GM21737 (cell line): ENCODE results near the gene ZBTB22.
"Not testable (repeated sequence)": the region's sequence is repeated elsewhere in the genome, so short reads cannot be mapped to it uniquely, and the experiment has no call there.

Experiments used
- ATAC-seq: cut with Tn5 transposase; IDR thresholded peaks from one replicate; pipeline ENCODE4 v1.9.1; 2021; ENCODE audit warnings: mild to moderate bottlenecking, moderate library complexity; ENCODE audit not compliant: unreplicated experiment

ZBTB22 gene

DNA sequence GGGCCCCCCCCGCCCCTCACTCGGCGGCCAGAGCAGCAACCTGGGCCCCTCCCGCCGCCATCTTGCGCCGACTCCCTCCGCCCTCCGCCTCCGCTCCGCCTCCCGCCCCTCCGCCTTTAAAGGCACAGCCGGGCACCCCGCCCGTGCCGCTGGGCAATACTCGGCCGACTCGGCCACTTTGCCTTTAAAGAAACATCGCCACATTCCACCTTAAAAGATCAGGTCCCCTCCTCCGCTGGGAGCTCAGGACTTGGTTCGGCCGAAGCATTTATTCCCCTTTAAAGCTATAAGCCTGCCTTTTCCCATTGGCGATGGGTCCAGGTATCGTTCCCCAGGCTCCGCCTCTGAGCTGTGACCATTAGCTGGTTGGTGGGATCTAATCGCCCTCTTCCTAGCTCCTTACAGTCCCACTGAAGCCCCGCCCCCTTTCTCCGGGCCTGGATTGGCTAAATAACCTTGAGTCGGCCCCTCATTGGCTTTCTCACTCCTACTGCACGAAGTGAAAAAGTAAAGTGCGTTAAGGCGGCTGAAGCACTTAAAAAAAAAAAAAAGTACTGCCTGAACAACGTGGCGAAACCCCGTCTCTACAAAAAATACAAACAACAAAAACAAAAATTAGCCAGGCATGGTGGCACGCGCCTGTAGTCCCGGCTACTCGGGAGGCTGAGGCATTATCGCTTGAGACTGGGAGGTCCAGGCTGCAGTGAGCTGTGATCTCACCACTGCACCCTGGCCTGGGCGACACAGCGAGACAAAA lies at the start of gene ZBTB22:
Gene ZBTB22 (minus strand): TSS at position 76 of the 757 bp plus-strand sequence. CDS start 828 bp downstream, outside the sequence.
- ATAC-seq, result peak; percentile 43

GRCh38 chr6:33367009-33367714 lies 49.6 kb upstream of the ZBTB22 start:
- no peak for ATAC-seq

GRCh38 chr6:33365206-33365971 lies 47.8 kb upstream of the ZBTB22 start:
- ATAC-seq, result not testable (repeated sequence)

DNA sequence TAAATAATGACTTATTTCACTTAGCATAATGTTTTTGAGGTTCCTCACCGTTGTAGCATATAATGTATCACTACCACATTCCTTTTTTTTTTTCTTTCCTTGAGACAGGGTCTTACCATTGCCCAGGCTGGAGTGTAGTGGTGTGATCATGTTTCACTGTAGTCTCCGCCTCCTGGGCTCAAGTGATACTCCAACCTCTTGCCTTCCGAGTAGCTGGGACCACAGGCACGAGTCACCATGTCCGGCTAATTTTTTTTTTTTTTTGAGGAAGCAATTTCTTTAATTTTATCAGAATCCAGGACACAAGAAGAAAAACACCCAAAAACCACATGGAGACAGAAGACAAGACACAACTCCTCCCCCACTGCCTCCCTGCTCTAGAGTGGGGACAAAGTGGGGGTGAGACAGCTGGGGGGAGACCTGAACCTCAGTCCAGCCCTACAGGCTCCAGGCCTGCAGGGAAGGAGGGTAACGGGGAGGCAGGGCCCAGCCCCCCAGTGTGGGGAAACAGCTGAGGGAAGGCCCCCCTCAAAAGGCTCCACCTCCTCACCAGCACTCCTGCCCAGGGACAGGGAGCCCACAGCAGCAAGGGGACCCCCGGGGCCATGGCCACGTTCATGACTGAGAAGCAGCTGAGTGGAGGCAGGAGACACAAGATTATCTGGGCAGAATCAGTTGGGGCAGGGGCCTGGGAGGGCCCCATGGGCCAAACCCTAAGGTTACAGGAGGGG lies 47.1 kb upstream of the ZBTB22 start:
- ATAC-seq, result not testable (repeated sequence)

DNA sequence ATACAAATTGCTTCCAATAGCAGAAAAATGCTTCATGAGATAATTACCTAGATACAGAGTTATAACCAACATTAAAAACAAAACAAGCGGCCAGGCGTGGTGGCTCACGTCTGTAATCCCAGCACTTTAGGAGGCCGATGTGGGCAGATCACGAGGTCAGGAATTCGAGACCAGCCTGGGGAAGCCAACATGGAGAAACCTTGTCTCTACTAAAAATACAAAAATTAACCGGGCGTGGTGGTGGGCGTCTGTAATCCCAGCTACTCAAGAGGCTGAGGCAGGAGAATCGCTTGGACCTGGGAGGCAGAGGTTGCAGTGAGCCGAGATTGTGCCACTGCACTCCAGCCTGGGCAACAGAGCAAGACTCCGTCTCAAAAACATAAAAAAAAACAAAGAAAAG lies 45.9 kb upstream of the ZBTB22 start:
- ATAC-seq, result not testable (repeated sequence)

- ATAC-seq, result no peak
Observed at GRCh38 chr6:33359331-33359730, 41.8 kb upstream of the ZBTB22 start.

GRCh38 chr6:33357160-33357871 lies 39.8 kb upstream of the ZBTB22 start:
- not testable (repeated sequence) for ATAC-seq

- no peak for ATAC-seq
Observed at GRCh38 chr6:33356295-33356694, 38.8 kb upstream of the ZBTB22 start.

DNA sequence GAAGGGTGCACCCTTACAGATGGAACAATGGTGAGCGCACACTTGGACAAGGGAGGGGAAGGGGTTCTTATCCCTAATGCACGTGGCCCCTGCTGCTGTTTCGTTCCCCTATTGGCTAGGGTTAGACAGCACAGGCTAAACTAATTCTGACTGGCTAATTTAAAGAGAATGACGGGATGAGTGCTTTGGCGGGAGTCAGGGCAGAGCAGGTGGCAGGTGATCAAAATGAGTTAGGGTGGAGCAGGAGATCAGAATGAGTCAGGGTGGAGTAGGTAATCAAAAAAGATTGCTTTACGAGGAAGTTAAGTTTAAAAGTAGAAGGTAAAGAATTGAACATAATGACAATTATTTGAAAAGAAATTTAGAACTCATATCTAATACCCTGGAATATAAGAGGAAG lies 38.3 kb upstream of the ZBTB22 start:
- ATAC-seq, result not testable (repeated sequence)

DNA sequence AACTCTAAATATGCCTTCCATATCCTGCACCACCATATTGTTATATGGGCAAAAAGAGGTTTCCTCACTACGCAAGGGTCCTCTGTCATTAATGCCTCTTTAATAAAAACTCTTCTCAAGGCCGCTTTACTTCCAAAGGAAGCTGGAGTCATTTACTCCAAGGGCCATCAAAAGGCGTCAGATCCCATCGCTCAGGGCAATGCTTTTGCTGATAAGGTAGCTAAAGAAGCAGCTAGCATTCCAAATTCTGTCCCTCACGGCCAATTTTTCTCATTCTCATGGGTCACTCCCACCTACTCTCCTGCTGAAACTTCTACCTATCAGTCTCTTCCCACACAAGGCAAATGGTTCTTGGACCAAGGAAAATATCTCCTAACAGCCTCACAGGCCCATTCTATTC lies 30.3 kb upstream of the ZBTB22 start:
- no peak for ATAC-seq

- not testable (repeated sequence) for ATAC-seq
Observed at GRCh38 chr6:33346972-33347371, 29.4 kb upstream of the ZBTB22 start.

DNA sequence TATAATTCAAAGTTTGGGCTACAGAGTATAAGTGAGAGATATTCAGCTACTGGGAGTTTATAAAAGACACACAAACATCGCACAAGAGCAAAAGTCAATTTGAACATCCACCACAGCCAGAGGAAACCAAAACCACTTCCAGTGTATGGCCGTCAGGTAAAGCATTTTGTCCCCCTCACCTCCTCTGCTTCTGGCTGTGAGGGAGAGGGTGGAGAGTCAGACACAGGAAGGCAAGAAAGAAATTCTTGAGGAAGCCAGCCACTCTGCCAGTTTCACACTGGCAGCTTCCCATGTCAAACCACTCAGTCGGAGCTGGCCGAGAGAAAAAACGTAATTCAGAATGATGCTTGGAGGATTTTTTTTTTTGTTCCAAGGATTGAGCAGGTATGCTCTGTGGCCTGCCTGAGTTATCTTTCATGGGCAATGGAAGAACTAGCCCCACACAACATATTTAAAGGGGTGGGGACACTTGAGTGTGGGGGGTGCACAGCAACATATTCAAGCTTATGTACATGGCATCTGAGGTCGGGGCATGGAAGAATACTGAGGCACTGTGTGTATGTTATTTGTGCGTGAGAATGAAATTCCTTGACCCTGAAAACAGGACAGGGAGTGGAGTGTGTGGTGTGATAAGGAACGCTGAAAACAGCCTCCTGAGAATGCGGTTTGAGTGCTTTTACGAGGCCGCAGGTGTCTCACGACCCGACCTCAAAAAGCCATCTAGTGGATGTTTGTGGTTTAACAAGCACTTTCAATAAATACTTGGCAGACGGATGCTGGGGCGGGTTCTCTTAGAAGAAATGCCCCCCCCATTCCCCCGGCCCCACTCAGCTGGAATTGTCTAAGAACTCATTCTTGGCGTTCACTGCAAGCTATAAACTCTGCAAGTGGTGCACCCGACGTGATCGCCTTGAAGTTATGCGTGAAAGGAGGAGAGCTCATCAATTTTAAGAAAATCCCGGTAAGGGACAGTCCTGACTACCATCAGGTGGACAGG lies 27.5 kb upstream of the ZBTB22 start:
- no peak for ATAC-seq

DNA sequence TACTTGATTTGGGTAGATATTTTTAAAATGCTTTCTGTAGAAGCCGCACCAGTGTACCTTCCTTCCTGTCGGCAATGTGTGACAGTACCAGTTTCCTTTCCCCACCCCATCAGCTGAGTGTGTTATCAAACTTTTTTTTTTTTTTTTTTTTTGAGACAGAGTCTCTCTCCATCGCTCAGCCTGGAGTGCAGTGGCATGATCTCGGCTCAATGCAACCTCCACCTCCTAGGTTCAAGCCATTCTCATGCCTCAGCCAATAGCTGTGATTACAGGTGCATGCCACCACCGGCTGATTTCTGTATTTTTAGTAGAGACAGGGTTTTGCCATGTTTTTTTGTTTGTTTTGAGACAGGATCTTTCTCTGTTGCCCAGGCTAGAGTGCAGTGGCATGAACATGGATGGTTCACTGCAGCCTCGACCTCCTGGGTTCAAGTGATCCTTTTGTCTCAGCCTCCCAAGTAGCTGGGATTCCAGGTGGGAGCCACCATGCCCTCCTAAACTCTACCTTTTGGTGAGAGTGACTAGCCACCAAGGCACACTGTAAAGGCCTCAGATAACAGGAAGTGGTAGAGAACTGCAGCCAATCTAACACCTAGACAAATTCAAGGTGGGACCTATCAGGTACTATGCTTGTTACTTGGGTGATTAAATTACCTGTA lies 26.5 kb upstream of the ZBTB22 start:
- ATAC-seq, result no peak

DNA sequence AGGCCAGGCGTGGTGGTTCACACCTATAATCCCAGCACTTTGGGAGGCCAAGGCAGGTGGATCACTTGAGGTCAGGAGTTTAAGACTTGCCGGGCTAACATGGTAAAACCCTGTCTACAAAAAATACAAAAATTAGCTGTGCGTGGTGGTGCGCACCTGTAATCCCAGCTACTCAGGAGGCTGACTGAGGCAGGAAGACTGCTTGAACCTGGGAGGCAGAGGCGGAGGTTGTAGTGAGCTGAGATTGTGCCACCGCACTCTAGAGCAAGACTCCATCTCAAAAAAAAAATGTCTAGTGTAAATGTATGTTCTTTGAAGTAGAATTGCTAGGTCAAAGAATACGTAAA lies 26.0 kb upstream of the ZBTB22 start:
- ATAC-seq, result not testable (repeated sequence)

DNA sequence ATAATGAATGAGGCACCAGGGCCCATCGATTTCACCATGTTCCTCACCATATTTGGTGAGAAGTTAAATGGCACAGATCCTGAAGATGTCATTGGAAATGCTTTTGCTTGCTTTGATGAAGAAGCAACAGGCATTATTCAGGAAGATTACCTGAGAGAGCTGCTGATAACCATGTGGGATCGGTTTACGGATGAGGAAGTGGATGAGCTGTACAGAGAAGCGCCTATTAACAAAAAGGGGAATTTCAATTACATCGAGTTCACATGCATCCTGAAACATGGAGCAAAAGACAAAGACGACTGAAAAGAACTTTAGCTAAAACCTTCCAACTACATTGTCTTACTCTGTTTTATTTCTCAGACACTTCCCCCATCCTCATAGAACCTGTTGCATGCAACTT lies 21.6 kb upstream of the ZBTB22 start:
- no peak for ATAC-seq

- ATAC-seq, result no peak
Observed at GRCh38 chr6:33336495-33336894, 19.0 kb upstream of the ZBTB22 start.

- ATAC-seq, result no peak
Observed at GRCh38 chr6:33335916-33336315, 18.4 kb upstream of the ZBTB22 start.

DNA sequence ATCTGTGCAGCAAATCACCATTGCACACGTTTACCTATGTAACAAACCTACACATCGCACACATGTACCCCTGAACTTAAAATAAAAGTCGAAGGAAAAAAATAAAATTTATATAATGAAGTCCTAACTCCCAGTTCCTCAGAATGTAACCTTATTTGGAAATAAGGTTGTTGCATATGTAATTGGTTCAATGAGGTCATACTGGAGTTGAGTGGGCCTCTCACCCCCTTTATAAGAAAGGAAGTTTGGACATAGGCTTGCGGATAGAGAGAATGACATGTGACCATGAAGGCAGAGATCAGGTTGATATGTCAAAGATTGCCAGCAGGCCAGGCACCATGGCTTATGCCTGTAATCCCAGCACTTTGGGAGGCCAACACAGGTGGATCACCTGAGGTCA lies 16.1 kb upstream of the ZBTB22 start:
- no peak for ATAC-seq

DNA sequence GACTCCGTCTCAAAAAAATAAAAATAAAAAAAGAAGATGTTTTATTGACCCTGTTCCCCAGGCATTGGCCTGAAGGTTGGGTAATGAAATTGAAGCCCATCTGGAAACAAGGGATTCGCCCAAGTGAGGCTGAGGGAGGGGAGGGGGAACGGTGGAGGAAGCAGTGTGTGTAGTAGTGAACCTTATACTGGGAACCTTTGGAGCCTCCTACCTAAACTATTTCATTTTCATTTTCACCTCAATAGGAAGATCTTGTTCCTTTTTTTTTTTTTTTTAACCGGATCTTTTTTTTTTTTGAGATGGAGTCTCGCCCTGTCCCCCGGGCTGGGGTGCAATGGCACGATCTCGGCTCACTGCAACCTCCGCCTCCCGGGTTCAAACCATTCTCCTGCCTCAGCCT lies 13.2 kb upstream of the ZBTB22 start:
- ATAC-seq, result no peak
